Measurements from ENCODE around the gene BMAL2. TPM values are rescaled to one million over a fixed set of nuclear protein-coding genes. Genes with fewer than 3 reads are reported as not detected.

Gene BMAL2
- total RNA-seq = 1 to 10 TPM; 1.2 to 5.6 (median 2.7) TPM

GRCh38 chr12:27332714-27333402 is at the start of gene BMAL2:
Gene BMAL2 (plus strand): TSS chr12:27332836. CDS start chr12:27333073, 237 bp downstream.
- peak; percentile 78 for ATAC-seq (ENCODE audit: low FRiP score)
- DNase-seq (ENCODE audit: low spot score) = no peak
- no peak for TF ChIP-seq CTCF (IDR thresholded peaks at IDR 0.05)

GRCh38 chr12:27284021-27284420 is 48.6 kb upstream of the BMAL2 start:
- no peak for ATAC-seq (ENCODE audit: low FRiP score)
- TF ChIP-seq CTCF (IDR thresholded peaks at IDR 0.05) = no peak
- no peak for DNase-seq (ENCODE audit: low spot score)

GRCh38 chr12:27284751-27285150 is 47.9 kb upstream of the BMAL2 start:
- DNase-seq (ENCODE audit: low spot score) (no peak), ATAC-seq (ENCODE audit: low FRiP score) (no peak)
- TF ChIP-seq CTCF (IDR thresholded peaks at IDR 0.05) = no peak

- DNase-seq (ENCODE audit: low spot score) = no peak
- ATAC-seq (ENCODE audit: low FRiP score) = no peak
- TF ChIP-seq CTCF (IDR thresholded peaks at IDR 0.05) = no peak
These were observed 47.2 kb upstream of the BMAL2 start for GRCh38 chr12:27285403-27285802.

- DNase-seq (ENCODE audit: low spot score) = no peak
- no peak for TF ChIP-seq CTCF (IDR thresholded peaks at IDR 0.05)
- no peak for ATAC-seq (ENCODE audit: low FRiP score)
These were observed 43.2 kb upstream of the BMAL2 start for GRCh38 chr12:27289414-27289813.

GRCh38 chr12:27290501-27291168 is 42.0 kb upstream of the BMAL2 start:
- no peak for TF ChIP-seq CTCF (IDR thresholded peaks at IDR 0.05)
- no peak for DNase-seq (ENCODE audit: low spot score)
- no peak for ATAC-seq (ENCODE audit: low FRiP score)

- ATAC-seq (ENCODE audit: low FRiP score) (no peak), DNase-seq (ENCODE audit: low spot score) (no peak)
- TF ChIP-seq CTCF (IDR thresholded peaks at IDR 0.05) = no peak
These were observed 40.8 kb upstream of the BMAL2 start for GRCh38 chr12:27291862-27292261.

Data from omental fat pad (tissue), 4 donors.